HEK293T (cell line): ENCODE measurements around the gene ELOVL6.

Source experiments
- CTCF ChIA-PET: fragments of 350-600 bp; formaldehyde crosslinking; extraction: SDS; loops from one replicate; lab custom pipeline; 2021; ENCODE audit warnings: antibody characterized with exemption, inconsistent platforms; lab: Yijun Ruan, JAX
- POLR2A ChIA-PET: fragments of 350-600 bp; formaldehyde crosslinking; extraction: SDS; loops from one replicate; lab custom pipeline; 2020; ENCODE audit warnings: antibody characterized with exemption, inconsistent platforms; lab: Yijun Ruan, JAX
- DNase-seq: peaks from one replicate; pipeline ENCODE4 v3.0.0; 2012; ENCODE audit warnings: mixed read lengths; ENCODE audit errors: extremely low spot score
- ARNT ChIP-seq: fragments of 450-650 bp; IDR thresholded peaks from 2 replicates; pipeline ENCODE4 v1.6.1; 2017; ENCODE audit warnings: mild to moderate bottlenecking
- BHLHE40 ChIP-seq: fragments of 450-650 bp; IDR thresholded peaks from 2 replicates; pipeline ENCODE4 v1.6.1; 2016; ENCODE audit warnings: mild to moderate bottlenecking, moderate library complexity, borderline replicate concordance
- CTBP1 ChIP-seq: fragments of 450-650 bp; IDR thresholded peaks from 2 replicates; pipeline ENCODE4 v1.6.1; 2016; ENCODE audit warnings: borderline replicate concordance
- ELF4 ChIP-seq: fragments of 450-650 bp; IDR thresholded peaks from 2 replicates; pipeline ENCODE4 v1.6.1; 2017; ENCODE audit warnings: antibody characterized with exemption
- FOXA1 ChIP-seq: fragments of 450-650 bp; IDR thresholded peaks from 2 replicates; pipeline ENCODE4 v1.6.1; 2016; ENCODE audit warnings: mild to moderate bottlenecking
- FOXK2 ChIP-seq: fragments of 450-650 bp; IDR thresholded peaks from 2 replicates; pipeline ENCODE4 v1.6.1; 2016; ENCODE audit warnings: mild to moderate bottlenecking
- FOXM1 ChIP-seq: fragments of 450-650 bp; IDR thresholded peaks from 2 replicates; pipeline ENCODE4 v1.6.1; 2017; ENCODE audit warnings: mild to moderate bottlenecking, borderline replicate concordance
- HDGF ChIP-seq: fragments of 450-650 bp; IDR thresholded peaks from 2 replicates; pipeline ENCODE4 v1.6.1; 2017; ENCODE audit warnings: antibody characterized with exemption, borderline replicate concordance
- L3MBTL2 ChIP-seq: fragments of 450-650 bp; conservative IDR thresholded peaks from 2 replicates; pipeline ENCODE4 v1.6.1; 2016; ENCODE audit warnings: mild to moderate bottlenecking
- LEF1 ChIP-seq: fragments of 450-650 bp; IDR thresholded peaks from 2 replicates; pipeline ENCODE4 v1.6.1; 2017; ENCODE audit warnings: mild to moderate bottlenecking, borderline replicate concordance
- NFRKB ChIP-seq: fragments of 450-650 bp; IDR thresholded peaks from 2 replicates; pipeline ENCODE4 v1.6.1; 2016; ENCODE audit warnings: mild to moderate bottlenecking, moderate library complexity
- PKNOX1 ChIP-seq: fragments of 450-650 bp; IDR thresholded peaks from 2 replicates; pipeline ENCODE4 v1.6.1; 2016
- SP1 ChIP-seq: fragments of 450-650 bp; IDR thresholded peaks from 2 replicates; pipeline ENCODE4 v1.6.1; 2017
- SUZ12 ChIP-seq: fragments of 450-650 bp; IDR thresholded peaks from 2 replicates; pipeline ENCODE4 v1.6.1; 2016; ENCODE audit warnings: mild to moderate bottlenecking
- TARDBP ChIP-seq: fragments of 450-650 bp; IDR thresholded peaks from 2 replicates; pipeline ENCODE4 v1.6.1; 2016
- ZNF384 ChIP-seq: fragments of 450-650 bp; IDR thresholded peaks from 2 replicates; pipeline ENCODE4 v1.6.1; 2016

ELOVL6 gene

GRCh38 chr4:110007217-110007616 lies 191.2 kb downstream of the ELOVL6 start:
- no peak for DNase-seq
- ChIA-PET POLR2A (no interaction called here), CTCF (interaction anchor here (2.6 kb wide), 1 partner anchor 502 kb away, joined by 13 read pairs; no protein-coding TSS in a partner anchor)
- TF ChIP-seq SUZ12 (no peak), FOXM1 (no peak), SP1 (no peak), TARDBP (no peak), LEF1 (no peak), FOXA1 (no peak), HDGF (no peak), ELF4 (no peak)

GRCh38 chr4:110005461-110006056 lies 192.9 kb downstream of the ELOVL6 start:
- TF ChIP-seq LEF1 (no peak), FOXA1 (no peak), NFRKB (no peak), ELF4 (no peak), PKNOX1 (peak; percentile 87), FOXM1 (no peak), CTBP1 (no peak)

GRCh38 chr4:110004556-110004955 lies 193.9 kb downstream of the ELOVL6 start:
- POLR2A ChIA-PET, result no interaction called here
- CTCF ChIA-PET, result interaction anchor here (2.6 kb wide), 1 partner anchor 504 kb away, joined by 13 read pairs; no protein-coding TSS in a partner anchor
- no peak for DNase-seq
- TF ChIP-seq HDGF, result no peak
- TF ChIP-seq FOXM1, result no peak
- no peak for TF ChIP-seq TARDBP
- no peak for TF ChIP-seq FOXA1

More at GRCh38 chr4:110005461-110006056, 192.9 kb downstream of the ELOVL6 start:
- POLR2A ChIA-PET, result interaction anchor here (1.2 kb wide), 1 partner anchor 193 kb away, joined by 4 read pairs; the partner anchor contains the start of gene ELOVL6
- CTCF ChIA-PET, result interaction anchor here (0.6 to 2.6 kb wide), 11 partner anchors 9 to 1177 kb away, joined by 3 to 13 read pairs (median 3); no protein-coding TSS in a partner anchor
- DNase-seq, result peak; percentile 52

GRCh38 chr4:110003401-110004187 lies 194.8 kb downstream of the ELOVL6 start:
- no peak for TF ChIP-seq SP1
- TF ChIP-seq CTBP1, result no peak
- TF ChIP-seq ZNF384, result no peak
- no peak for TF ChIP-seq ARNT
- no peak for TF ChIP-seq HDGF
- TF ChIP-seq LEF1, result no peak
- TF ChIP-seq L3MBTL2, result no peak
- TF ChIP-seq BHLHE40, result no peak
- no peak for TF ChIP-seq ELF4
- TF ChIP-seq FOXA1, result no peak
- no peak for TF ChIP-seq SUZ12
- TF ChIP-seq FOXK2, result no peak
- no peak for TF ChIP-seq FOXM1
- no peak for TF ChIP-seq PKNOX1
- TF ChIP-seq NFRKB, result no peak
- TF ChIP-seq TARDBP, result no peak
- POLR2A ChIA-PET, result no interaction called here
- CTCF ChIA-PET, result no interaction called here
- DNase-seq, result no peak

GRCh38 chr4:110002326-110002725 lies 196.1 kb downstream of the ELOVL6 start:
- CTCF ChIA-PET, result interaction anchor here (0.6 to 1.0 kb wide), 2 partner anchors 271 to 514 kb away, joined by 3 read pairs; no protein-coding TSS in a partner anchor
- TF ChIP-seq FOXA1, result no peak
- TF ChIP-seq FOXK2, result no peak
- TF ChIP-seq SUZ12, result no peak
- no peak for DNase-seq
- POLR2A ChIA-PET, result no interaction called here

- DNase-seq, result no peak
- no peak for TF ChIP-seq LEF1
- no peak for TF ChIP-seq L3MBTL2
- TF ChIP-seq FOXA1, result no peak
- no peak for TF ChIP-seq CTBP1
- TF ChIP-seq PKNOX1, result no peak
- TF ChIP-seq SP1, result no peak
- no peak for TF ChIP-seq FOXK2
- no peak for TF ChIP-seq FOXM1
- TF ChIP-seq ZNF384, result no peak
- TF ChIP-seq TARDBP, result no peak
- TF ChIP-seq SUZ12, result no peak
- TF ChIP-seq HDGF, result no peak
- TF ChIP-seq BHLHE40, result no peak
- TF ChIP-seq NFRKB, result no peak
- TF ChIP-seq ELF4, result no peak
- TF ChIP-seq ARNT, result no peak
- CTCF ChIA-PET, result interaction anchor here (0.7 to 2.4 kb wide), 4 partner anchors 334 to 513 kb away, joined by 4 to 8 read pairs (median 6); no protein-coding TSS in a partner anchor
- POLR2A ChIA-PET, result no interaction called here
Measured at GRCh38 chr4:109999585-109999912, 198.9 kb downstream of the ELOVL6 start.
